Right renal pelvis (tissue), 4 donors: ENCODE results near the gene ABLIM2. TPM values are rescaled to one million over a fixed set of nuclear protein-coding genes. Genes with fewer than 3 reads are reported as not detected.
"Not testable (repeated sequence)": the region's sequence is repeated elsewhere in the genome, so short reads cannot be mapped to it uniquely, and the experiment has no call there.

Source experiments
- DNase-seq, 4 donors: peaks; one replicate each; pipeline ENCODE4 v3.0.0-alpha.2; 2013; ENCODE audit warnings: low read depth in 4 of 4, low spot score in 3 of 4, missing footprints in 1 of 4
- polyA plus RNA-seq, 4 donors: library from polyadenylated mRNA; unstranded; fragments of 120-200 nt; gene quantifications; one replicate each; pipeline ENCODE4 v1.2.1, GENCODE V29; 2013; ENCODE audit not compliant: insufficient read length in 4 of 4

The ABLIM2 gene
- polyA plus RNA-seq, 4 donors, result 6.4 to 7.6 (median 7.5) TPM

DNA sequence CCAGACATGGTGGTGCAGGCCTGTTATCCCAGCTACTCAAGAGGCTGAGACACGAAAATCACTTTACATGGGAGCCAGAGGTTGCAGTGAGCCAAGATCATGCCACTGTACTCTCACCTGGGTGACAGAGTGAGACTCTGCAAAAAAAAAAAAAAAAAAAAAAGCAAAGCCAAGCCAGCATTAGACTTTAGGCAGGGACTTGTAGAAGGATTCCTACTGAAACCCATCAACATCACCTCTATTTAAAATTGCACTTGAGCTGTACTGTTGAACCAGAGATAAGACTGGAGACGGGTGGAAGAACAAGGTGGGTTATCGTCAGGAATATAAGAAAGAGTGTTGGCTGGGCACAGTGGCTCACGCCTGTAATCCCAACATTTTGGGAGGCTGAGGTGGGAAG is 203.2 kb downstream of the ABLIM2 start:
- DNase-seq, result no peak

DNA sequence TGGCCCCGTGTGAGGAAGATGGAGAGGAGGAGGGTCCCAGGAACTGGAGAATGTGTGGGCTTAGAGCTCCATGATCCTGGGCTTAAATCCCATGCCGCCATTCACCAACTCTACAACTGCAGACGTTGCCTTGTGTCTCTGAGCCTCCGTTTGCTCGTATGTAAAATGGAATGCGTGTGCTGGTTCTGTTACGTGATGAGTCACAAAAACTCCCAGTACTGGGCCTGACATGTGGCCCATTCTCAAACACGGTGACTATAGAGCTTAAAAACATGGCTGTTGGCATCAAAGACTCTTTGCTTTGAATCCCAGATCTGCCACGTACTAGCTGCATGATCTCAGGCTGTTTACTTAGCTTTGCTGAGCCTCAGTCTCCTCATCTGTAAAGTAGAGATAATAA is 206.0 kb downstream of the ABLIM2 start:
- no peak for DNase-seq

DNA sequence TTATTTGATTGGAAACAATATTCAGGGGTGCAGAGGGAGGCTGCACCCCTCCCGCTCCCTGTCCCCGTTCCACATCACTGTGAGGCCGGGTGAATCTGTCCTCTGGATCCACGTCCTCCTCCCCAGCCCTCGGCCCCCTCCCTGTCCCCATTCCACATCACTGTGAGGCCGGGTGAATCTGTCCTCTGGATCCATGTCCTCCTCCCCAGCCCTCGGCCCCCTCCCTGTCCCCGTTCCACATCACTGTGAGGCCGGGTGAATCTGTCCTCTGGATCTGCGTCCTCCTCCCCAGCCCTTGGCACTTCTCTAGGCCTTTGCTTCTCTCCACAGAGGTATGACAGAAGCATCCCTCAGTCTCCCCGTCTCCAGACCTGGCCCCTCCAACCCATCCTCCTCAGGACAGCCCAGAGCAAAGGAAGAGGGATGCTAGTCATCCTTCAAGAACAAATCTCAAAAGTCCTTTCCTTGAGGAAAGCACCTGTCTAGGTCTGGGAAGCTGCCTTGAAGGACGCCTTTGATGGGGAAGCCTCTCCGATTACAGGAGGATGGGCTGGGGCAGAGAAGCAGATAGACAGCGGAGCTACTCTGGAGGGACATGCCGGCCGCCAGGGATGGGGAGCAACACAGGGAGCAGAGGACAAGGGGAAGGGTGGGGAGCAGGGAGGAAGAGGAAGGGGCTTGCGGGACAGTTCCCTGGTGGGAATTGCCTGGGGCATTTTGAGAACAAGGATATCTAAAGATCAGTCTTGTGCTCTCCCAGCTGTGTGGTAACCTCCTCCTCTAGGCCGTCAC is 208.1 kb downstream of the ABLIM2 start:
- DNase-seq, result no peak

DNA sequence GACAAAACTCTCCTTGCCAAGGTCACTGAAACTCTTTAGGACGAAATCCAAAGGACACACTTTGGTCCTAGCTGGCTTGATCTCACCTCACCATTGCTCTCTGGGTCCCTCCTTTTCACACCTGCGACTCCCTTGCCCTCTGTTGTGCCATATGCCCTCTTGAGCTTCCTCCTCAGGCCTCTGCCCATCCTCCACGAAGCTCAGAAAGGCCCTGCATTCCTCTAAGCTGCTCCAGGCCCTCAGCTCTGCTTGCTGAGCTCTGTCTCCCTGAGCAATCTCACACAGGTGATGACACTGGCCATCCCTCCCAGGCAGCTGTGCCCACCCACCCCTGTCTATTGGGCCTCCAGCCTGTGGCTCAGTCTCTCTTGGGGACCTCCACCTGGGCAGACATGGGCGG is 208.9 kb downstream of the ABLIM2 start:
- DNase-seq, result no peak

DNA sequence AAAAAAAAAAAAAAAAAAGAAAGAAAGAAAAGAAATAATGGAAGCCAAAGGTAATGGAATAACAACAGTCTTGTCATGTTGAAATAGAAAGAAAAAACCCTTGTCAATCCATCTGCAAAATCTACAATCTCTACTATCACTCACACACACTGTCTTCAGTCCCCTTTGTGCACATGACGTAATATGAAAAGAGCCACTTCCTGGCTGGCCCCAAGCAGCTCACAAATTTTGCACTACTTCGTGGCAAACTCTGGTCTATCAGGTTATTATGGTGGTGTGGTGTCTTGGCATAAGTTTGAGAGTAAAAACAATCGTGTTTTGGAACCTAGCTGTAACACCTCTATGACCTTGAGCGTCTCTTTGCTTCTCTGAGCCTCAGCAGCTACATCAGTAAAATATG is 210.7 kb downstream of the ABLIM2 start:
- no peak for DNase-seq

DNA sequence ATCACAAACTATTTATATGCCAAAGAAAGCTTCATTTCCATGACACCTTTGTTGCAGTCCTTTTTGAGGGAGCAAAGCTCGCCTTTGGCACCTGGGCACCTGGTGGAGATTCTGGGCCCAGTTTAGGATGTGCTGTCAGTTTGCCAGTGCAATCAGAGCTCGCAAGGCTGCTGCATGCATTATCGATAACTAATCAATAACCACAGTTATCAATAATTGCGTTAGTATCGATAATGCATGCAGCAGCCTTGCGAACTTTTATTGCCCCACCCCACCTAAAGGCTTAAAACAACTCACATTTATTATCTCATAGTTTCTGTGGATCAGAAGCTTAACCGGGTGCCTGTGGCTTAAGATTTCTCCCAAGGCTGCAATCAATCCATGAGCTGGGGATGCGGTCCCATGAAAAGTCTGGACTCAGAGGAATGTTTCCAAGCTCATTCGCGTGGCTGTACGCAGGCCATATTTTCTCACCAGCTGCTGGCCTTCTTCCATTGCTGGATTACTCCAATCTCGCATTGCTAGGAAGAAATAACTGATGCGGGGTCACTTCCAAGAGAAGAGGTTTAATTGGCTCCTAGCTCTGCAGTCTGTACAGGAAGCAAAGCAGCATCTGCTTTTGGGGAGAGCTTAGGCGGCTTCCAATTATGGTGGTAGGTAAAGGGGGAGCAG is 212.8 kb downstream of the ABLIM2 start:
- no peak for DNase-seq

DNA sequence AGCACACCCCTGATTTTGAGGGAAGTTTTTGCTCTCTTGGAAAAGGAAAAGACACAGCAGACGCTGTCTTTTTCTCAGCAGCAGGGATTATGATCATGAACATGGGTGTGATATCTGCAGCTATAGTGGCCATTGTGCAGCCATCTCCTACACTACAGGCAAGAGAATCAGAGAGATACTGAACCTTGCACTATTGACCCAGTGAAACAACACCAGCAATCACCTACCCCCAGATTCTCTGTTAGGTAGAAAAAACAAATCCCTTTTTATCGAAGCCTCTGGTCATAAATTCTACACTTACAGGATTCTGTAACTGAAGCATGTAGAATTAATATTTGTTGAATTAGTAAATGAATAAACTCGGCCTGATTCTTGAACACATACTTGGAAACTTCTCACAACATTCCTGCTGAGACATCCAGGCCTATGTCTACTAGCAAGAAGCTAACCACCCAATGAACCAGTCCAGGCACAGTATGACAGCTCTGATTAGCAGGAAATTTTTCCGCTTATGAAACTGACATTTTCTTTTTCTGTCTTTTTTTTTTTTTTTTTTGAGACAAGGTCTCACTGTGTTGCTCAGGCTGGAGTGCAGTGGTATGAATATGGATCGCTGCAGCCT is 213.9 kb downstream of the ABLIM2 start:
- DNase-seq, result no peak

DNA sequence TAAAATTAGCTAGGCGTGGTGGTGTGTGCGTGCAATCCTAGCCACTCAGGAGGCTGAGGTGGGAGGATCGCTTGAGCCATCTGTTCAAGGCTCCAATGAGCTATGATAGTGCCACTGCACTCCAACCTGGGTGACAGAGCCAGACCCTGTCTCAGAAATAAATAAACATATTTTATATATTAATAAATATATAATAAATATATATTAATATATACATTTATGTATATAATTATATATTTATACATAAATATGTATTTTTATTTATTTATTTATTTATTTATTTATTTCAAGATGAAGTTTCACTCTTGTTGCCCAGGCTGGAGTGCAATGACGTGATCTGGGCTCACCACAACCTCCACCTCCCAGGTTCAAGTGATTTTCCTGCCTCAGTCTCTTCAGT is 214.9 kb downstream of the ABLIM2 start:
- DNase-seq, result not testable (repeated sequence)

DNA sequence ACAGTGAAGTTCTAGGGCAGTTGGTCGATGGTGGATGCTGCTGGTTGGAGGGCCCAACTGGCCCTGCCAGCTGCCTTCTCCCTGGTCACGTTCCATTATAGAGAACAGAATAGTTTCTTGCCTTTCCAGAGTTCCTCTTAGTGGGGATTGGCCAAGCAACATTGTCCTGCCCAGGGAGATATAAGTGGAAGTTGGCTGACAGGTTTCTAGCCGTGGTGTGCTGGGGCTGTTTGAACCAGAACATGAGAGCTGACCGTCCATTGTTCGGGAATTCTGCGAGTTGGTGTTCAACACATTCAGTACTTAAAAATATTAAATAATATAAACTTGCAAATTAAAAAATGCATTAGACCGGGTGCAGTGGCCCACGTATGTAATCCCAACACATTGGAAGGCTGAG is 215.4 kb downstream of the ABLIM2 start:
- DNase-seq, result no peak

DNA sequence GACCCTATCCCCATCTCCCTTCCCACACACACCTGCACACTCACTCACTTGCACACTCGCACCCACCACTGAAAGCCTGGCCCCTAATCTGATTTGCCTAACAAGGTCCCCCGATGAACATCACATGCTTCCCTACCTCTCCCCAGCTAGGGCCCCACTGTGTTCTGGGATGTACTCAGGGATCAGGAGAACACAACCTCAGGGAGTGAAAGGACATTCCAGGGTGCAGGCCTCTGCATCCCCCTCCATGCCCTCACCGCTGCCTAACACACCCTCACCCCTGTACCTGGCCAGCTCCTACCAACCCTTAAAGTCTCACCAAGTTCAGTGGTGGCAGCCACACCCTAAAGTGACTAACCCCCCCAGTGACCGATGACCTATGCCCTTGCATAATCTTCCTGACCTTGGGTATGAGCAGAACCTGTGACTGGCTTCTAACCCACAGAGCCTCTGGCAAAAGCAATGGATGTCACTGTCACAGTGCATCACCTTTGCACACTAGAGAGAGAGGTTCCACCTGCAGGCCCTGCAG is 216.6 kb downstream of the ABLIM2 start:
- no peak for DNase-seq

DNA sequence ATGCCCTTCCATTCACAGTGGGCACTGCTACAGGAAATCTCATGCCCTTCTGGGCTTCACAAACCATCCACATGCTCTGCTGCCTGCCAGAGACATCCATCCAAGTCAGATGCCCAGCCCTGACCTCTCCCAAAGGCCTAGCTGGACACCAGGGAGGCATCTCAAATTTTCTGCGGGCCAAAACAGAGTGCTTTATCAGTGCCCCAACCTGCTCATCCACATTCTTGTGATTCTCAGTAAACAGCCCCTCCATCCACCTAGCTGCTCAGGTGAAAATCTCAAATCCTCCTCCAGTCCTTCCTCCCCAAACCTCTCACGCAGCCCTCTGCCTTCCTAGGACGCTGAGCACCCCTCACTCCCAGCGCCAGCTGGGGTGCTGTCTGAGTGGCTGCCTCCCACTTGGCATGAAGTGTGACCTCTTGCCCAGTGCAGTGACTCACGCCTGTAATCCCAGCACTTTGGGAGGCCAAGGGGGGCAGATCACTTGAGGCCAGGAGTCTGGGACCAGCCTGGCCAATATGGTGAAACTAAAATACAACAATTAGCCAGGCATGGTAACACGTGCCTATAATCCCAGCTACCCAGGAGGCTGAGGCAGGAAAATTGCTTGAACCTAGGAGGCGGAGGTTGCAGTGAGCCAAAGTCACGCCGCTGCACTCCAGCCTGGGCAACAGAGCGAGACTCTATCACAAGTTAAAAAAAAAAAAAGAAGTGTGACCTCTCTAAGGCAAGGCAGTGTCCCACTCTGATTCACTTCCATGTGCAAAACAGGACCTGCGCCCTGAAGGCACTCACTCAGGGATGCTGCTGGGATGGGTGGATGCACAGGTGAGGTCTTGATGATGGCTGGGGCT is 217.3 kb downstream of the ABLIM2 start:
- no peak for DNase-seq

DNA sequence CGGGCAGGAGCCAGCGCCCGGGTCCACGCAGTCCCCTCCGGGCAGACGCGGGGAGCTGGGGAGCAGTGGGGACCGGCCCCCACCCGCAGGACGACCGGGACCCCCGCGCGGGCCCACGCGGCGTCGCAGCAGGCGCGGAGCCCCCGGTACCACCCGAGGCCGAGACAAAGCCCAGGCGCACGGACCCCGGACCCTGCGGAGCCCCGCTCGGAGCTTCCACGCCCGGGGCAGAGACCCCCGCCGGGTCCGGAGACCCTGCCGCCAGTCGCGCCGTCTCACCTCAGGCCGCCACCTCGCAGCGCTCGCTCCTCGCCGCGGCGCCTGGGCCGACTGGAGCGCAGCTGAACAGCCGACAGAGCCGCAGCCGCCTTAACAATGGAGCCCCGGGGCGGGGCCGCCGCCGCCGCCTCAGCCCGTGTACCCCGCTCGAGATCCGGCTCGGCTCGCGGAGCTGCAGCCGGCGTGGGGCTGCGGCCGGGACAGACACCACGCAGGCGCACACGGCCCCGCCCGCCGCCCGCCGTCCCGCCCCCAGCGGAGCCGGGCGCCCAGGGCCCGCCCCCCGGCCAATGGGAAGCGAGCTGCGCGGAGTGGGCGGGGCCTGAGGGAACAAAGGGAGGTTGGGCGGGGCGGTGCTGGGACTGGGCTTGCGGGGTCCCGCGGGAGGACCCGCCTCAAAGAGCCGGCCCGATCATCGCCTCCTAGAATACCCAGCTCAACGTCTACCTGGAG is 219.1 kb downstream of the ABLIM2 start, which contains the start of gene AFAP1:
Gene AFAP1, minus strand, starts transcription at position 485 of the 732 bp plus-strand sequence. CDS start 67,783 bp downstream, outside the sequence.
- peak; percentile 83 to 87 (median 84) for DNase-seq

DNA sequence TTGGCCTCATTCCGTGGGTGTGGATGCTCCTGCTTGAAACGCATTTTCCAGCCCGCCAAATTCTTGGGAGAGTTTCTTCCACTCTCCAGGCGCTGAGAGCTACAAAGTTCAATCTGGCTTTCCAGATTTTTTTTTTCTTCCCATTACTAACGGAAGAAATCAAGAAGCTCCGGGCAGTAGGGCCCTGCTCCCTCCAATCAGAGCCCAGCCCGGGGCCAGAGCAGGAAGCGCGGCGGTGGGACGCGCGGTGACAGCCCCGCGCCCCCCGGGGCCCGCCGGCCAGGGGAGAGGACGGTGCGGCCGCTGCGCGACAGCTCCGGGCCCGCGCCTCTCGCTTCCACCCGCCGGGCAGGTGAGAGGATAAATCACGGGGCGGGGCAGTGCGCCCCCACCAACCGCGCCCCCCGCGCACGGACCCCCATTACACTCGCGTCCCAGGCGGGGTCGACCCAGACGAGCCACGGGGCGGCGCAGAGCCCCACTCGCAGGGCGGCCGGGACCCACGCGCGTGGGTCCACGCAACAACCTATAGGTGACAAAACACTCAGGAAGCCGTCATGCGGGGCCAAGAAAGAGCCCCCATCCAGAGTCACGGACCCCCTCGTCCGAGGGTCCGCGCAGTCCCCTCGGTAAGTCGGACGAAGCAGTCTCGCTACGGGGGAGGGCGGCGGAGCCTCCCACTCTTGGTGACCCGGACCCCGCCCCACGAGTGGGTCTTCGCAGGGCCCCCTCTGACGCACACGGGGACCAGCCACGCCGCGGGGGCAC is 219.8 kb downstream of the ABLIM2 start:
- DNase-seq, result no peak

DNA sequence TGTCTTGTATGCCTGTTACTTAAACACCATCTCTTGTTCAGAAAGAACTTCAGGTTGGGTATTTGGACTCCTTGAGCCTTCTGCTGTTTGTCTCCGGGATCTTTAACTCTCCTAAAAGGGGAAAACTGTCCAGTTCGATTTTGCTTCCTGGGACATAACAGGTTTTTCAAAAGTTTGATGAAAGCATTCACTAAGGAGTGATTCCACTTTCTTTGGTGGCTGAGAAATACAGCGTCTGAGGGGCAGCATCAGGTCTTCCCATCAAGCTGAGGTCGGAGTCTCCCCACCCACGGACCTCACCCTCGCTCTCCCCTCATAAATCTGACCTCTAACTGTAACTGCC is 220.4 kb downstream of the ABLIM2 start:
- no peak for DNase-seq

DNA sequence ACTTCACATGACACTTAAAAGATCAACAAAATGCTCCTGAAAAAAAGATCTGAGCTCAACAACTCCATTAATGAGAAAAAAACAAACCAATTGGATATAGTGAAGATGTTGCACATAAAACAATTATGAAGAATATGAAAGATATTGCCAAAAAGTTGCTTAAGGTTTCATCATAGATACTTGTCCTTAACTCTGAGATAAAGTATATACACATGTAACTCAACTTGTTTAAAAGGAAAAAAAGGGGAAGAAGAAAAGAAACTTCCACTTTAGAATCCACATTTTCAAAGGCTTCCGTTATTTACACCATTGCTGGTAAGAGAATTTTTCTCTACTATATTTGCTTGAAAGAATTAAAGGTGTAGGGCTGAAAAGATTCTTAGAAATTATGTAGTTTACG is 221.6 kb downstream of the ABLIM2 start:
- no peak for DNase-seq

DNA sequence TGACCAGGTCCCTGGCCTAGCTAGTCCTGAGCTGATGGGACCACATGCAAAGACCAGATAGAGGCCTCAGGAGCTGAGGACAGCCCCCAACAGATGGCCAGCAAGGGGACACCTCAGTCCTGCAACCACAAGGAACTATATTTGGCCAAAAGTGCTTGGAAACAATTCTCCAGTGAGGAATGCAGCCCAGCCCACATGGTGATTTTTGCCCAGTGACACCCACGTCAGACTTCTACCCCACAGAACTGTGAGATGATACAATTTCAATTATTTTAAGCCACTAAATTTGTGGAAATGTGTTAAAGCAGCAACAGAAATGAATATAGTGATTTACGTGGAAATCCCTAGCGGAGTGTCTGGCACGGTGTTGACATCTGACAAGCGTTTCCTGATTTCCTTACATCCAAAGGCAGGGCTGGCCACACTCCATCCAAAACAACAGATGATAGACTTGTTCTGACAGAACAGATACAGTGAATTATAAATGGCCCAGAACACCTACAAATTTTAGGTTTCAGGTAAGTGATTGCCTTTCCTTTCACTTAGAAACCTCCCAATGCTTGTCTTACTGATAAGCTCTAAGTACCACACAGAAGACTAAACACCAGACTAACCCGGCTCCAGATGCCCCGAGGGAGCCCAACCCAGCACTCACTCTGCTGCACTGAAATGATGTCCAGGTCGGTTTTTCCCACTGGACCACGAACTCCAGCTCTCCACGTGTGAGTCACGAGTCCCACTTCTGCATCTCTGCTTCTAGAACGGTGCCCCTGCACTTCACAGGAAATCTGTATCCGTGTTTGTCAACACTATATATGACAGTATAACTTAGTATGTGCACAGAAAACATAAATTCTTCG is 224.7 kb downstream of the ABLIM2 start:
- no peak for DNase-seq

DNA sequence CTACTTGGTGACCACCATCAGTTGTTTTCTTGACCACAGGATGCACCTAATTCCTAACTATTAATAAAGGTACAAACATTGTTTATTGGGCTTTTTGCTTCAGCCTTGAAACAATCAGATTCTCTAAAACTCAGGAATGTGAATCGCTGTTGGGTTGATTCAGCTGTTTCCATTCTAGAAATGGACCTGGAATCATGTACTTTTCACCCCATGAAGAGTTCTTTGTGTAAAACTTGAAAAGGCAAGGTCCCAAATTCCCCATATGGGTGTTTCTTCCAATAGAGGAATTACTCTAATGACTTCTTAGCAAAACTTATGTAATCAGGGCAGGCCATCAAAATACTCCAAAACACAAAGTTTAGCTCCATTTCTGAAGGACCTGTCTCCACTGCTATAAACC is 226.3 kb downstream of the ABLIM2 start:
- DNase-seq, result no peak
